Liver (tissue), 9 donors: ENCODE data around the gene TBC1D16. TPM values are rescaled to one million over a fixed set of nuclear protein-coding genes. Genes with fewer than 3 reads are reported as not detected.

ENCODE experiments used
- DNase-seq: peaks from one replicate; pipeline ENCODE4 v3.0.0-alpha.2; 2017; ENCODE audit warnings: low spot score
- H3K27ac ChIP-seq, 2 donors: one replicate each; pipeline ENCODE4 v1.7.0; 2013; ENCODE audit warnings: inconsistent platforms in 2 of 2, low read length in 2 of 2, control low read depth in 1 of 2, low read depth in 1 of 2, mild to moderate bottlenecking in 1 of 2
- H3K27me3 ChIP-seq, 4 donors: one replicate each; pipeline versions ENCODE4 v1.6.1 to v1.7.0; 2013; ENCODE audit warnings: low read length in 3 of 4, inconsistent platforms in 1 of 4, mild to moderate bottlenecking in 1 of 4, moderate library complexity in 1 of 4; ENCODE audit not compliant: control insufficient read depth in 4 of 4, insufficient read depth in 4 of 4
- H3K36me3 ChIP-seq, 4 donors: one replicate each; pipeline versions ENCODE4 v1.6.1 to v1.7.0; 2013; ENCODE audit warnings: low read length in 3 of 4, mild to moderate bottlenecking in 3 of 4, low read depth in 1 of 4, moderate library complexity in 1 of 4; ENCODE audit not compliant: control insufficient read depth in 4 of 4, insufficient read depth in 3 of 4
- H3K4me1 ChIP-seq, 4 donors: one replicate each; pipeline versions ENCODE4 v1.6.1 to v1.7.0; 2013; ENCODE audit warnings: low read length in 3 of 4, mild to moderate bottlenecking in 3 of 4, moderate library complexity in 1 of 4; ENCODE audit not compliant: control insufficient read depth in 4 of 4, insufficient read depth in 4 of 4
- H3K4me3 ChIP-seq, 3 donors: one replicate each; pipeline versions ENCODE4 v1.6.1 to v1.7.0; 2013; ENCODE audit warnings: low read length in 3 of 3, control low read depth in 1 of 3, low read depth in 1 of 3, mild to moderate bottlenecking in 1 of 3
- H3K9ac ChIP-seq, 2 donors: one replicate each; pipeline ENCODE4 v1.7.0; 2013; ENCODE audit warnings: low read length in 2 of 2, mild to moderate bottlenecking in 2 of 2, moderate library complexity in 2 of 2, control low read depth in 1 of 2, low read depth in 1 of 2
- H3K9me3 ChIP-seq, 4 donors: one replicate each; pipeline versions ENCODE4 v1.6.1 to v1.7.0; 2013; ENCODE audit warnings: low read length in 3 of 4; ENCODE audit not compliant: control insufficient read depth in 4 of 4
- EGR1 ChIP-seq, 2 donors: IDR thresholded peaks; 2 replicates each; pipeline ENCODE4 v1.6.1; 2016 to 2018; ENCODE audit warnings: antibody characterized with exemption in 2 of 2, low read depth in 2 of 2
- FOXA1 ChIP-seq: IDR thresholded peaks from 2 replicates; pipeline ENCODE4 v1.6.1; 2016; ENCODE audit warnings: antibody characterized with exemption
- FOXA2 ChIP-seq: IDR thresholded peaks from 2 replicates; pipeline ENCODE4 v1.6.1; 2016; ENCODE audit warnings: antibody characterized with exemption
- GABPA ChIP-seq, 2 donors: IDR thresholded peaks in 1 of 2; conservative IDR thresholded peaks in 1 of 2; 2 replicates each; pipeline ENCODE4 v1.6.1; 2016; ENCODE audit warnings: antibody characterized with exemption in 2 of 2, mild to moderate bottlenecking in 1 of 2, moderate library complexity in 1 of 2
- HNF4A ChIP-seq, 2 donors: conservative IDR thresholded peaks; 2 replicates each; pipeline ENCODE4 v1.6.1; 2016; ENCODE audit warnings: antibody characterized with exemption in 2 of 2, mild to moderate bottlenecking in 2 of 2
- HNF4G ChIP-seq: IDR thresholded peaks from 2 replicates; pipeline ENCODE4 v1.6.1; 2016; ENCODE audit warnings: antibody characterized with exemption
- JUND ChIP-seq, 2 donors: IDR thresholded peaks; 2 replicates each; pipeline ENCODE4 v1.6.1; 2016; ENCODE audit warnings: antibody characterized with exemption in 2 of 2
- NR2F2 ChIP-seq: IDR thresholded peaks from 2 replicates; pipeline ENCODE4 v1.6.1; 2016; ENCODE audit warnings: antibody characterized with exemption
- RAD21 ChIP-seq, 2 donors: IDR thresholded peaks; 2 replicates each; pipeline ENCODE4 v1.6.1; 2016; ENCODE audit warnings: antibody characterized with exemption in 2 of 2, mild to moderate bottlenecking in 2 of 2
- RXRA ChIP-seq, 2 donors: IDR thresholded peaks; 2 replicates each; pipeline ENCODE4 v1.6.1; 2017 to 2018; ENCODE audit warnings: antibody characterized with exemption in 2 of 2, mild to moderate bottlenecking in 1 of 2
- SP1 ChIP-seq: IDR thresholded peaks from 2 replicates; pipeline ENCODE4 v1.6.1; 2018; ENCODE audit warnings: antibody characterized with exemption, mild to moderate bottlenecking
- TAF1 ChIP-seq: conservative IDR thresholded peaks from 2 replicates; pipeline ENCODE4 v1.6.1; 2016; ENCODE audit warnings: antibody characterized with exemption, mild to moderate bottlenecking
- YY1 ChIP-seq: IDR thresholded peaks from 2 replicates; pipeline ENCODE4 v1.6.1; 2016; ENCODE audit warnings: antibody characterized with exemption, mild to moderate bottlenecking
- WGBS: extraction: QIAGEN DNeasy Blood & Tissue Kit; methylation state at CpG from one replicate; pipeline ENCODE4 v1.1.7; 2013; 5-methylcytosine and 5-hydroxymethylcytosine counted together
- polyA plus RNA-seq, 2 donors: library from polyadenylated mRNA; stranded (reverse) in 1 of 2; unstranded in 1 of 2; fragments of 200-250 nt in 1 of 2; fragments of >200 nt in 1 of 2; fragmentation: Nextera tagmentation in 1 of 2; extraction: Ambion mirVana in 1 of 2; gene quantifications; one replicate each; pipeline versions ENCODE4 v1.2.1 to v1.2.3, GENCODE V29; 2013 to 2015
- total RNA-seq, 2 donors: library from RNA; depleted of rRNA; stranded (reverse); fragments of >200 nt; gene quantifications; one replicate each; pipeline ENCODE4 v1.2.3, GENCODE V29; 2014
- TF ChIP-seq, protein P1 (sequence below): IDR thresholded peaks from 2 replicates; pipeline ENCODE4 v1.6.1; 2016; ENCODE audit warnings: antibody characterized with exemption
- TF ChIP-seq, protein P2 (sequence below): IDR thresholded peaks from 2 replicates; pipeline ENCODE4 v1.6.1; 2016; ENCODE audit warnings: antibody characterized with exemption
- TF ChIP-seq, protein P3 (sequence below): IDR thresholded peaks from 2 replicates; pipeline ENCODE4 v1.6.1; 2016; ENCODE audit warnings: antibody characterized with exemption
- TF ChIP-seq, protein P4 (sequence below): fragments of 150-350 bp; IDR thresholded peaks from 2 replicates; pipeline ENCODE4 v1.5.1; 2017; ENCODE audit warnings: improper control_type of control experiment, low read depth, low read length; ENCODE audit not compliant: missing input control
- TF ChIP-seq, protein P5 (sequence below): IDR thresholded peaks from 2 replicates; pipeline ENCODE4 v1.6.1; 2016; ENCODE audit warnings: antibody characterized with exemption, mild to moderate bottlenecking
- donor health status: healthy.
- donor health status: healthy.
- donor health status: healthy.
- donor health status: healthy.
- donor health status: healthy.

Gene TBC1D16
- total and polyA plus RNA-seq, 4 donors: 3.4 to 29.5 (median 4.7) TPM

DNA sequence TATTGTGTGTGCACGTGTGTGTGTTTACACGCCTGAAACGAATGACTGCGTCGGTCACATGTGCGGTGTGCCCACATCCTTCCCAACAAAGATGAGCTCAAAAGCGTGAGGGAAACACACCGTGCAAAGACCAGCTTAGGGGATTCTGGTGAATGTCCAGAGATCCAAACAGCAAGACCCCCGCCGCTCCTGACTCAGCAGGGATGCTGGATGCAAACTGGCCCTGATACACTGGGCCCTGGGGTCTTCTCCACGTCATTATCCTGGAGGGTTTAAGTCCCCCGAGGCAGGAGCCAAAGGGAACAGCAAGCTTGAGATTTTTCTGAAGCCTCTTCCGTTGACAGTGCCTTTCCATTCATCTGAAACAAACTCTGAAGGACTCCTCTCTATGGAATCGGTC lies 59.2 kb downstream of the TBC1D16 start:
- 95% methylated on average over 14 of the region's 14 CpGs for WGBS

More for the DNA sequence above, 59.2 kb downstream of the TBC1D16 start:
- Histone ChIP-seq H3K9ac (no peak overlapping the region), H3K27ac (no peak overlapping the region), H3K4me3 (no peak overlapping the region), H3K36me3 (no peaks in the 10 kb centered on the region), H3K4me1 (peaks cover 0 to 6% (median 3%) of the 10 kb centered on the region in 4 donors), H3K9me3 (no peaks in the 10 kb centered on the region), H3K27me3 (no peaks in the 10 kb centered on the region)
- TF ChIP-seq, protein P1, sequence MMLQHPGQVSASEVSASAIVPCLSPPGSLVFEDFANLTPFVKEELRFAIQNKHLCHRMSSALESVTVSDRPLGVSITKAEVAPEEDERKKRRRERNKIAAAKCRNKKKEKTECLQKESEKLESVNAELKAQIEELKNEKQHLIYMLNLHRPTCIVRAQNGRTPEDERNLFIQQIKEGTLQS: no peak
- no peak for TF ChIP-seq FOXA2
- no peak for TF ChIP-seq EGR1 (IDR thresholded peaks at IDR 0.05; ENCODE audit: low read depth in 2 of 2)
- TF ChIP-seq HNF4G: no peak
- TF ChIP-seq TAF1: no peak
- TF ChIP-seq JUND (IDR thresholded peaks at IDR 0.05): no peak
- TF ChIP-seq RAD21 (IDR thresholded peaks at IDR 0.05): no peak
- TF ChIP-seq NR2F2: no peak
- no peak for TF ChIP-seq YY1
- no peak for TF ChIP-seq FOXA1
- TF ChIP-seq RXRA (IDR thresholded peaks at IDR 0.05): no peak
- TF ChIP-seq, protein P2, sequence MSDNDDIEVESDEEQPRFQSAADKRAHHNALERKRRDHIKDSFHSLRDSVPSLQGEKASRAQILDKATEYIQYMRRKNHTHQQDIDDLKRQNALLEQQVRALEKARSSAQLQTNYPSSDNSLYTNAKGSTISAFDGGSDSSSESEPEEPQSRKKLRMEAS: no peak
- TF ChIP-seq HNF4A (conservative IDR thresholded peaks at IDR 0.05): no peak
- TF ChIP-seq SP1: no peak
- TF ChIP-seq, protein P3, sequence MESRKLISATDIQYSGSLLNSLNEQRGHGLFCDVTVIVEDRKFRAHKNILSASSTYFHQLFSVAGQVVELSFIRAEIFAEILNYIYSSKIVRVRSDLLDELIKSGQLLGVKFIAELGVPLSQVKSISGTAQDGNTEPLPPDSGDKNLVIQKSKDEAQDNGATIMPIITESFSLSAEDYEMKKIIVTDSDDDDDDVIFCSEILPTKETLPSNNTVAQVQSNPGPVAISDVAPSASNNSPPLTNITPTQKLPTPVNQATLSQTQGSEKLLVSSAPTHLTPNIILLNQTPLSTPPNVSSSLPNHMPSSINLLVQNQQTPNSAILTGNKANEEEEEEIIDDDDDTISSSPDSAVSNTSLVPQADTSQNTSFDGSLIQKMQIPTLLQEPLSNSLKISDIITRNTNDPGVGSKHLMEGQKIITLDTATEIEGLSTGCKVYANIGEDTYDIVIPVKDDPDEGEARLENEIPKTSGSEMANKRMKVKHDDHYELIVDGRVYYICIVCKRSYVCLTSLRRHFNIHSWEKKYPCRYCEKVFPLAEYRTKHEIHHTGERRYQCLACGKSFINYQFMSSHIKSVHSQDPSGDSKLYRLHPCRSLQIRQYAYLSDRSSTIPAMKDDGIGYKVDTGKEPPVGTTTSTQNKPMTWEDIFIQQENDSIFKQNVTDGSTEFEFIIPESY: no peak
- TF ChIP-seq, protein P4, sequence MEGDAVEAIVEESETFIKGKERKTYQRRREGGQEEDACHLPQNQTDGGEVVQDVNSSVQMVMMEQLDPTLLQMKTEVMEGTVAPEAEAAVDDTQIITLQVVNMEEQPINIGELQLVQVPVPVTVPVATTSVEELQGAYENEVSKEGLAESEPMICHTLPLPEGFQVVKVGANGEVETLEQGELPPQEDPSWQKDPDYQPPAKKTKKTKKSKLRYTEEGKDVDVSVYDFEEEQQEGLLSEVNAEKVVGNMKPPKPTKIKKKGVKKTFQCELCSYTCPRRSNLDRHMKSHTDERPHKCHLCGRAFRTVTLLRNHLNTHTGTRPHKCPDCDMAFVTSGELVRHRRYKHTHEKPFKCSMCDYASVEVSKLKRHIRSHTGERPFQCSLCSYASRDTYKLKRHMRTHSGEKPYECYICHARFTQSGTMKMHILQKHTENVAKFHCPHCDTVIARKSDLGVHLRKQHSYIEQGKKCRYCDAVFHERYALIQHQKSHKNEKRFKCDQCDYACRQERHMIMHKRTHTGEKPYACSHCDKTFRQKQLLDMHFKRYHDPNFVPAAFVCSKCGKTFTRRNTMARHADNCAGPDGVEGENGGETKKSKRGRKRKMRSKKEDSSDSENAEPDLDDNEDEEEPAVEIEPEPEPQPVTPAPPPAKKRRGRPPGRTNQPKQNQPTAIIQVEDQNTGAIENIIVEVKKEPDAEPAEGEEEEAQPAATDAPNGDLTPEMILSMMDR: no peak
- TF ChIP-seq, protein P5, sequence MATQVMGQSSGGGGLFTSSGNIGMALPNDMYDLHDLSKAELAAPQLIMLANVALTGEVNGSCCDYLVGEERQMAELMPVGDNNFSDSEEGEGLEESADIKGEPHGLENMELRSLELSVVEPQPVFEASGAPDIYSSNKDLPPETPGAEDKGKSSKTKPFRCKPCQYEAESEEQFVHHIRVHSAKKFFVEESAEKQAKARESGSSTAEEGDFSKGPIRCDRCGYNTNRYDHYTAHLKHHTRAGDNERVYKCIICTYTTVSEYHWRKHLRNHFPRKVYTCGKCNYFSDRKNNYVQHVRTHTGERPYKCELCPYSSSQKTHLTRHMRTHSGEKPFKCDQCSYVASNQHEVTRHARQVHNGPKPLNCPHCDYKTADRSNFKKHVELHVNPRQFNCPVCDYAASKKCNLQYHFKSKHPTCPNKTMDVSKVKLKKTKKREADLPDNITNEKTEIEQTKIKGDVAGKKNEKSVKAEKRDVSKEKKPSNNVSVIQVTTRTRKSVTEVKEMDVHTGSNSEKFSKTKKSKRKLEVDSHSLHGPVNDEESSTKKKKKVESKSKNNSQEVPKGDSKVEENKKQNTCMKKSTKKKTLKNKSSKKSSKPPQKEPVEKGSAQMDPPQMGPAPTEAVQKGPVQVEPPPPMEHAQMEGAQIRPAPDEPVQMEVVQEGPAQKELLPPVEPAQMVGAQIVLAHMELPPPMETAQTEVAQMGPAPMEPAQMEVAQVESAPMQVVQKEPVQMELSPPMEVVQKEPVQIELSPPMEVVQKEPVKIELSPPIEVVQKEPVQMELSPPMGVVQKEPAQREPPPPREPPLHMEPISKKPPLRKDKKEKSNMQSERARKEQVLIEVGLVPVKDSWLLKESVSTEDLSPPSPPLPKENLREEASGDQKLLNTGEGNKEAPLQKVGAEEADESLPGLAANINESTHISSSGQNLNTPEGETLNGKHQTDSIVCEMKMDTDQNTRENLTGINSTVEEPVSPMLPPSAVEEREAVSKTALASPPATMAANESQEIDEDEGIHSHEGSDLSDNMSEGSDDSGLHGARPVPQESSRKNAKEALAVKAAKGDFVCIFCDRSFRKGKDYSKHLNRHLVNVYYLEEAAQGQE: no peak
- TF ChIP-seq GABPA (IDR thresholded peaks at IDR 0.05 in 1 of 2, conservative IDR thresholded peaks at IDR 0.05 in 1 of 2): no peak
- DNase-seq: no peak
